Ecto neural progenitor cell (in vitro differentiated cells): ENCODE results near the gene CA4.
"Not testable (repeated sequence)": the region's sequence is repeated elsewhere in the genome, so short reads cannot be mapped to it uniquely, and the experiment has no call there.

Experiments used
- DNase-seq: peaks from one replicate; pipeline ENCODE4 v3.0.0-alpha.2; 2018; ENCODE audit warnings: low spot score

CA4 gene

GRCh38 chr17:60174767-60175166 is 25.0 kb downstream of the CA4 start:
- peak; percentile 58 for DNase-seq

- not testable (repeated sequence) for DNase-seq
These were observed 27.0 kb downstream of the CA4 start for GRCh38 chr17:60176763-60177162.

GRCh38 chr17:60178180-60178579 is 28.4 kb downstream of the CA4 start:
- not testable (repeated sequence) for DNase-seq

- not testable (repeated sequence) for DNase-seq
These were observed 30.6 kb downstream of the CA4 start for GRCh38 chr17:60180380-60180779.

GRCh38 chr17:60186372-60186771 is 36.6 kb downstream of the CA4 start:
- not testable (repeated sequence) for DNase-seq

GRCh38 chr17:60186846-60187745 is 37.3 kb downstream of the CA4 start:
- not testable (repeated sequence) for DNase-seq

GRCh38 chr17:60188759-60189158 is 39.0 kb downstream of the CA4 start:
- DNase-seq: no peak

GRCh38 chr17:60190032-60190431 is 40.3 kb downstream of the CA4 start:
- DNase-seq: not testable (repeated sequence)

GRCh38 chr17:60193032-60193431 is 43.3 kb downstream of the CA4 start:
- not testable (repeated sequence) for DNase-seq

- no peak for DNase-seq
These were observed 43.7 kb downstream of the CA4 start for GRCh38 chr17:60193482-60193881.

- DNase-seq: not testable (repeated sequence)
These were observed 44.4 kb downstream of the CA4 start for GRCh38 chr17:60194141-60194540.

GRCh38 chr17:60198630-60199029 is 48.9 kb downstream of the CA4 start:
- not testable (repeated sequence) for DNase-seq

GRCh38 chr17:60205782-60206181 is 56.0 kb downstream of the CA4 start:
- not testable (repeated sequence) for DNase-seq

GRCh38 chr17:60208302-60208701 is 58.5 kb downstream of the CA4 start:
- DNase-seq: not testable (repeated sequence)
